GM19455 (cell line): Measurements from ENCODE around the gene FBN1.

Experiments used
- ATAC-seq: cut with Tn5 transposase; IDR thresholded peaks from one replicate; pipeline ENCODE4 v1.9.1; 2021; ENCODE audit not compliant: unreplicated experiment

The FBN1 gene

GRCh38 chr15:48440084-48440483, 205.4 kb downstream of the FBN1 start:
- ATAC-seq, result no peak

GRCh38 chr15:48437178-48437577, 208.3 kb downstream of the FBN1 start:
- no peak for ATAC-seq

GRCh38 chr15:48435321-48435720, 210.2 kb downstream of the FBN1 start:
- ATAC-seq, result no peak

- no peak for ATAC-seq
Measured at GRCh38 chr15:48433226-48433886, 212.2 kb downstream of the FBN1 start.

- ATAC-seq, result no peak
Measured at GRCh38 chr15:48432688-48433087, 212.8 kb downstream of the FBN1 start.

- no peak for ATAC-seq
Measured at GRCh38 chr15:48427960-48428547, 217.5 kb downstream of the FBN1 start.

- ATAC-seq, result no peak
Measured at GRCh38 chr15:48427479-48427878, 218.0 kb downstream of the FBN1 start.

- no peak for ATAC-seq
Measured at GRCh38 chr15:48426941-48427340, 218.6 kb downstream of the FBN1 start.

GRCh38 chr15:48426044-48426443, 219.5 kb downstream of the FBN1 start:
- ATAC-seq, result no peak

GRCh38 chr15:48425051-48425450, 220.5 kb downstream of the FBN1 start:
- ATAC-seq, result no peak

- ATAC-seq, result no peak
Measured at GRCh38 chr15:48423896-48424475, 221.5 kb downstream of the FBN1 start.

- ATAC-seq, result no peak
Measured at GRCh38 chr15:48423342-48423741, 222.2 kb downstream of the FBN1 start.

- ATAC-seq, result no peak
Measured at GRCh38 chr15:48422401-48422800, 223.1 kb downstream of the FBN1 start.

GRCh38 chr15:48421362-48421761, 224.1 kb downstream of the FBN1 start:
- no peak for ATAC-seq

- no peak for ATAC-seq
Measured at GRCh38 chr15:48419896-48420295, 225.6 kb downstream of the FBN1 start.

- no peak for ATAC-seq
Measured at GRCh38 chr15:48418343-48418742, 227.2 kb downstream of the FBN1 start.

- ATAC-seq, result no peak
Measured at GRCh38 chr15:48416301-48416700, 229.2 kb downstream of the FBN1 start.

GRCh38 chr15:48415036-48415886, 230.2 kb downstream of the FBN1 start:
- no peak for ATAC-seq

GRCh38 chr15:48414015-48414414, 231.5 kb downstream of the FBN1 start:
- no peak for ATAC-seq

- no peak for ATAC-seq
Measured at GRCh38 chr15:48413304-48413703, 232.2 kb downstream of the FBN1 start.

GRCh38 chr15:48411971-48412591, 233.4 kb downstream of the FBN1 start:
- ATAC-seq, result no peak
